Activated CD4-positive, alpha-beta T cell treated with anti-CD3 and anti-CD28 coated beads for 36 hours (primary cell): Measurements from ENCODE around the gene ESYT2. TPM values are rescaled to one million over a fixed set of nuclear protein-coding genes. Genes with fewer than 3 reads are reported as not detected.

ENCODE experiments used
- ATAC-seq: fragments of 200-7000 bp; cut with Tn5 transposase; one replicate; pipeline ENCODE4 v1.10.0; 2021; ENCODE audit warnings: mild to moderate bottlenecking, moderate library complexity
- CTCF ChIA-PET: fragments of 350-600 bp; sonication (Branson Sonifier 250); formaldehyde crosslinking; loops from one replicate; lab custom pipeline; 2021; ENCODE audit warnings: antibody characterized with exemption; lab: Charles Lee
- POLR2A ChIA-PET: fragments of 350-600 bp; sonication (Branson Sonifier 250); formaldehyde crosslinking; loops from one replicate; lab custom pipeline; 2021; ENCODE audit warnings: antibody characterized with exemption, inconsistent platforms; lab: Charles Lee
- DNase-seq: peaks from one replicate; pipeline ENCODE4 v3.0.0-alpha.2; 2020
- H3K27ac Mint-ChIP-seq: one replicate; pipeline ENCODE4 v1.8.0; 2021; ENCODE audit warnings: mixed read lengths
- H3K27me3 Mint-ChIP-seq: one replicate; pipeline ENCODE4 v1.8.0; 2021; ENCODE audit warnings: mixed read lengths
- H3K36me3 Mint-ChIP-seq: one replicate; pipeline ENCODE4 v1.8.0; 2021; ENCODE audit warnings: low read depth, mixed read lengths
- H3K4me1 Mint-ChIP-seq: one replicate; pipeline ENCODE4 v1.8.0; 2021; ENCODE audit warnings: mixed read lengths
- H3K4me3 Mint-ChIP-seq: one replicate; pipeline ENCODE4 v1.8.0; 2021; ENCODE audit warnings: mild to moderate bottlenecking, moderate library complexity, mixed read lengths
- H3K9me3 Mint-ChIP-seq: one replicate; pipeline ENCODE4 v1.8.0; 2021; ENCODE audit warnings: low read depth, mixed read lengths
- intact Hi-C, 2 experiments: fragments of 100-400 bp; cut with DNase I in 1 of 2; cut with micrococcal nuclease in 1 of 2; formaldehyde crosslinking; loops; one replicate each; pipeline versions ENCODE4 v1.14.2 to v1.15.1; 2022 to 2024; cut with DNase I, micrococcal nuclease
- total RNA-seq, 2 experiments: library from RNA; stranded (reverse); gene quantifications; one replicate each; pipeline ENCODE4 v1.2.3, GENCODE V29; 2021

Gene ESYT2
- total RNA-seq, 2 experiments from 2014 or later, result 68.5 to 73.7 TPM

DNA sequence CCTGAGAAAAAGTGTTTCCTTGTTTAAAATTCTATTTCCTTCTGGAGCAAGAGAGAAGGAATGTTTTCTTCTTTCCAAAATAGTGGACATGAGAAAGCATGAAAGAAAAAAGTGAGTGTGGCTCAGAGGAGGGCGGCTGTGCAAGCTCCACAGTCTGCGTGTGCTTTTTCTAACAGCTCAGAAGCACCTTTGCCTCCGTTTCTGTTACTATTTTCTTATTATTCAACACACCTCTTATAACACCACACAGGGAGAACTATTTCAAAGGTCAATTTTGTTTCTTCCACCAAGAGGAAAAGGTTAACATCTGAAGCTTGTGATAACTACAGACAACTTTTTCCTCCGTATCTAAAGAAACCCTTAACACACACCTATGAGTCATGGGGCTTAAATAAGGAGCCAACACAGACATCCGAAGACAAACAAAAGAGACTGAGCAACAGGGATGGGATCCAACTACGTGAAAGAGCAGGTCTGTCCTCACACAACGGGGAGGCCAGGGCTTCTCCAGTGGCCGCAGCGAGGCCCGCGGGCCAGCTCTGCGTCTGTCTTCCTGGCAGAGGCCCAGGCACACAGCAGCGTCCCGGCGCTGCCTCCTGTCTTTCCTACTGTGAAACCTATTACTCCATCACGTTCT, 88.5 kb downstream of the ESYT2 start:
- CTCF ChIA-PET, result interaction anchor here (1.2 kb wide), 1 partner anchor 10 kb away, joined by 3 read pairs; no protein-coding TSS in a partner anchor
- H3K27me3 Mint-ChIP-seq, result no peaks in the 10 kb centered on the region
- H3K36me3 Mint-ChIP-seq, result peaks cover 46% of the 10 kb centered on the region
- no peaks in the 10 kb centered on the region for H3K9me3 Mint-ChIP-seq
- H3K27ac Mint-ChIP-seq, result peak overlapping the region; percentile 83
- H3K4me1 Mint-ChIP-seq, result peaks cover 10% of the 10 kb centered on the region
- H3K4me3 Mint-ChIP-seq, result no peak overlapping the region
- intact Hi-C loops, result no loop called here
- ATAC-seq, result peak; percentile 68
- DNase-seq, result no peak
- POLR2A ChIA-PET, result no interaction called here

DNA sequence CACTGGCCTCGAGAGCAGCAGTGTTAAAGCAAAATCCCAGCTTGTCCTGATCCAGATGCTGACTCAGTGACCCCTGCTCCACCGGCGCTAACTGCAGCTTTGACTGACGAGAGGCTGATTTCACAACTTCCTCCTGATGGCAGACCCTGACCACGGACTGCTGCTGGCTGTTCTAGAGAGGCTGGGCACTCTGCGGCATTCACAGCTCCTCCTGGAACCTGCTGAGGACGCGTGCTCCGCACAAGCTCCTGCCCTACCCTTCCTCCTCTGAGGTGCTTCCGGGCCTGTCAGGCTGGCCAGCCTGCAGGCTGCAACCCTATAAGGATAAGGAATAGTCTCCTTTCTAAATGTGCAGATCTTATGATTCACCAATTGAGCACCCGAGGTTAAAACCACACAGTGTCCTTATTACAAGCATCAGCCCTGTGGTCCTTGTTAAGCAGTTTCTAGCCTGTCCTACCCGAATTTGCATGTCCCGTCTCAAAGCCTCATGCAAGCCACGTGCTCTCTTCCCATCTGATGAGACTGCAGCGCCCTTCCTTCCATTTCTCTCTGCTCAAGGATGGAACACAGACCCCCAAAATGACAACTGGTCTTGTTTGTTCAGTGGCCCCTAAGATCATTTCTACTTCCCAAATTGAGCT, 89.2 kb downstream of the ESYT2 start:
- DNase-seq, result no peak
- no peaks in the 10 kb centered on the region for H3K9me3 Mint-ChIP-seq
- H3K27me3 Mint-ChIP-seq, result no peaks in the 10 kb centered on the region
- ChIA-PET CTCF (interaction anchor here (1.6 kb wide), 1 partner anchor 15 kb away, joined by 3 read pairs; no protein-coding TSS in a partner anchor), POLR2A (no interaction called here)
- H3K36me3 Mint-ChIP-seq, result peaks cover 46% of the 10 kb centered on the region
- no peak for ATAC-seq
- peak overlapping the region; percentile 83 for H3K27ac Mint-ChIP-seq
- no peak overlapping the region for H3K4me3 Mint-ChIP-seq
- intact Hi-C loops, result no loop called here
- H3K4me1 Mint-ChIP-seq, result peaks cover 10% of the 10 kb centered on the region

DNA sequence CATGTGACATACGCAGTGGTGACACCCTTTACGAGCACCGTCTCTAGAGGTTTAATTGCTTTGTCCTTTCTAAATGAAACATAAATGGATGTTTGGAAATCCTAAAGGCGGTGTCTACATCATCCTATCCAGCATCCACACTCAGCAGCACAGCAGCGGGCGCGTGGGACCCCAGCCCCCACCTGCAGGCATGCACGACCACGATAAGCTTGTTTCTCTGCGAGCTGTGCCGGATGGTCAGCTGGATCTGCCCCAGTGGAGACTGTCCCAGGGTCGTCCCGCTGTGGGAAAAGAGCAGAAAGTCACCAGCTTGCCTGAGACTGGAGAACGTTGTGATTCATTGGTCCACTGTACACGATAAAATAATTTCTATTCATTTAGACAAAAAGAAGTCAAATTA, 90.5 kb downstream of the ESYT2 start:
- Mint-ChIP-seq H3K36me3 (peaks cover 52% of the 10 kb centered on the region), H3K4me3 (no peak overlapping the region), H3K27me3 (no peaks in the 10 kb centered on the region), H3K4me1 (peaks cover 10% of the 10 kb centered on the region), H3K27ac (no peak overlapping the region), H3K9me3 (no peaks in the 10 kb centered on the region)
- no peak for DNase-seq
- POLR2A ChIA-PET, result no interaction called here
- no peak for ATAC-seq
- intact Hi-C loops, result no loop called here
- CTCF ChIA-PET, result interaction anchor here (1.6 kb wide), 1 partner anchor 16 kb away, joined by 3 read pairs; no protein-coding TSS in a partner anchor

DNA sequence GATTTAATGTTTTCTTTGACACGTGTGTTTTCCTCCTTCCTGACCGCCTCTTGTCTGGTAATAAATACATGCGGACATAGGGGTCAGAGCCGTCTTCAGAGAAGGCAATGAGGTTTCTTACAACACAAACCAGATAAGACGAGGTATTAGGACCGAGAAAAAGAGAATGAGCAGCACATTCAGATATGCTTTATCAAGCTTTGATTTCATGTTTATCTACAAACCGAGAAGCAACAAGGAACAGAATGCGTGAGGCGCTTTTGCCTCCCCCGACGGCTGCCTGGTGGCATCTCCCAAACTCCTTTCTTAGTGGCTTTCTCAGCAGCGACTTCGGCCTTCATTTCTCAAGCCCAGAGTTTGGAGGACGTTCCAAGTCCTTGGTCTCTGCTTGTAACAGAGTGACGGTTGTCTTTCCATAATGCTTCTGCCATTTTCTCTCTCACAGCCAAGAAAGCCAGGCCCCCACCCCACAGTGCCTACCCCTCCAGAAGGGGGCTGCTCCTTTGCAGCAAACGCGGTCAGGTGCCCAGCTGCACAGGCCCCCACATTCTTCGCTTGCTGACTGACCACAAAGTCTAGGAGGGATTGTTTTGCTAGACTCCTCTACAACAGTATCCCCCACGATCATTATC, 92.1 kb downstream of the ESYT2 start:
- no peak for ATAC-seq
- Mint-ChIP-seq H3K36me3 (peaks cover 49% of the 10 kb centered on the region), H3K27ac (peak overlapping the region; percentile 19), H3K9me3 (no peaks in the 10 kb centered on the region), H3K4me1 (peaks cover 10% of the 10 kb centered on the region), H3K4me3 (no peak overlapping the region), H3K27me3 (no peaks in the 10 kb centered on the region)
- no peak for DNase-seq
- intact Hi-C loops, result no loop called here
- ChIA-PET POLR2A (no interaction called here), CTCF (interaction anchor here (1.3 kb wide), 1 partner anchor 51 kb away, joined by 3 read pairs; no protein-coding TSS in a partner anchor)

DNA sequence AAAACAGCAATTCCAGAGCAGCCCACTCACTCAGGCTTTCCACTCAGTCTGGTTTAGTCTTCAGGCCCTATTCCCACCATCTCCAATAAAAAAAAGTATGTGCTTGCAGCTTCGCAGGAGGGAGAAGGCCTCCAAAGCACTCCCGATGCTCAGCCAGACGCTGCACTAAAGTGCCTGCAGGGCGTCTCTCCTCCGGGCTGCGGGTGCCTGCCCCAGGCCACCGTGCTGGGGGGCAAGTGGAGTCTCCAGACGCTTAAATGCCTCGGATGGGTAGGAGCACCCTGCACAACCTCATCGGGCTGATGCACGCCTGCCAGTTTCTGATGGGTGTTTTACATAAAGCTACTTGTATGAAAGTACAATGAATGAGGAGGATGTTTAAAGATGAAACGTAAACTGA, 93.4 kb downstream of the ESYT2 start:
- ChIA-PET POLR2A (no interaction called here), CTCF (no interaction called here)
- Mint-ChIP-seq H3K27me3 (no peaks in the 10 kb centered on the region), H3K4me3 (no peak overlapping the region), H3K36me3 (peaks cover 42% of the 10 kb centered on the region), H3K4me1 (peaks cover 8% of the 10 kb centered on the region), H3K27ac (no peak overlapping the region), H3K9me3 (no peaks in the 10 kb centered on the region)
- intact Hi-C loops, result no loop called here
- DNase-seq (no peak), ATAC-seq (no peak)

DNA sequence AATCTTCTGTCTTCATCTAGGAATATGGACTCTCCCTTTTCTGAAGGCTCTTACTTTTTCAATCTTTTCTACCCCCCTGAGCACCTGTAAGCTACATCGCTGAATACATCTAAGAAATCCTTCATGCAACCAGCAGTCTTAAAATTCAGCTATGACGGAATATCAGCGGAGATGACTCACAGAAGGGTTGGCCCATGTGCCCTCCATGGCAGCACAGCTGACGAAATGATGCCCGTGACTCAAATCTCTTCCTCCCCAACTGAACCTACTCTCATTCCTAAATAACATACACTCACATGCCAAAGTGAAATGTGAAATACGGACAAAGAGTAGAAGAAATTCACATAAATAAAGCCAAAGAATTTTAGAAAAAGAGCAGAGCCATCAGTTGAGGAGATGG, 94.4 kb downstream of the ESYT2 start:
- H3K9me3 Mint-ChIP-seq, result no peaks in the 10 kb centered on the region
- no peak for ATAC-seq
- no peak overlapping the region for H3K27ac Mint-ChIP-seq
- DNase-seq, result no peak
- ChIA-PET CTCF (interaction anchor here (1.7 kb wide), 1 partner anchor 13 kb away, joined by 7 read pairs; no protein-coding TSS in a partner anchor), POLR2A (interaction anchor here (0.7 kb wide), 1 partner anchor 187 kb away, joined by 3 read pairs; no protein-coding TSS in a partner anchor)
- no peaks in the 10 kb centered on the region for H3K27me3 Mint-ChIP-seq
- H3K4me3 Mint-ChIP-seq, result no peak overlapping the region
- peaks cover 9% of the 10 kb centered on the region for H3K4me1 Mint-ChIP-seq
- H3K36me3 Mint-ChIP-seq, result peaks cover 37% of the 10 kb centered on the region
- intact Hi-C loops, result no loop called here

DNA sequence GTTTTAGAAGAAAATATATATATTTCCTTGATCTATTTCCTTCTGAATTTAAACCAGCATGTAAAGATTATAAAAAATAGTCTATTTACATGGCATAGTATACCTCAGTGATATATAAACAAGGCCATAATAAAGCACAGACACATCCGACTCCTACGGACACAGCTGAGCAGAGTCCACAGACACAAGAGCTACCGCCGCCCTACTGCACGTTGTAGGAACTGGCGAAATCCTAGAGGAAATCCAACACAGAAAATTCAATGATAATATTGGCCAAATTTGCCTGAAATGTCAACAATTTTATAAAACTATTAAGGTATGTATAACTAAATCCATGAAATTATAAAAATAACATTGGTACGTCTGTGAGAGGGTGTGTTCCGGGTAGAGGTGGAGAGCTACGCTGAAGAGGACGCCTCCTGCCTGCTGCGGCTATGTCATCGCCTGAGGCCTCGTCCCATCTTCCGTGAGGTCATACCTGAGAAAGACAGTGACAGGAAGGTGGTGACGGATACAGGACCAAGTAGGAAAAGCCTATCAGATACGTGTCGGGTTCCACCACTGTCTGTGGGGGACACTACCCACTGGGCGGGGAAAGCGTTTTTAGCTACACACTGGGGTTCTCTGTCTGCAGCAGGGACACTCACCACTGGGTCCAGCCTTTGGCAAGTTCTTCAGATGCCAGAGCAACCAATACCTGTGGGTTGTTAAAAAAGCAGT, 95.4 kb downstream of the ESYT2 start:
- H3K4me3 Mint-ChIP-seq, result no peak overlapping the region
- H3K27me3 Mint-ChIP-seq, result no peaks in the 10 kb centered on the region
- ChIA-PET POLR2A (no interaction called here), CTCF (interaction anchor here (0.6 to 1.7 kb wide), 5 partner anchors 12 to 547 kb away, joined by 3 to 7 read pairs (median 3); no protein-coding TSS in a partner anchor)
- DNase-seq, result no peak
- peaks cover 38% of the 10 kb centered on the region for H3K36me3 Mint-ChIP-seq
- ATAC-seq, result no peak
- H3K9me3 Mint-ChIP-seq, result no peaks in the 10 kb centered on the region
- intact Hi-C loops, result no loop called here
- H3K4me1 Mint-ChIP-seq, result peaks cover 11% of the 10 kb centered on the region
- H3K27ac Mint-ChIP-seq, result no peak overlapping the region

DNA sequence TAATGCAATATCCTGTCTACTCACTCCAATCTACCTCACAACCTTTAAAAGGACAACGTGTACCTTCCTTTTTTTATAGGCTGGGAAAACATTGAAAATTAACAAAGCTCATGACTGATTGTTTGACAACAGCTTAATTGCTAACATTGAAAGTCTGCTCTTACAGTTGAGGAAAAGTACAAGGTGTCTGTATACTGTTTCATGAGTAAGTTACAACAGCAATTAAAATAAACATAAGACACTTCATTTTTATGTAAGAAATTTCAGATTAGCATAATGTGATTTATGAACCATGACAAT, 96.1 kb downstream of the ESYT2 start:
- Mint-ChIP-seq H3K36me3 (peaks cover 33% of the 10 kb centered on the region), H3K27ac (no peak overlapping the region), H3K4me3 (no peak overlapping the region), H3K27me3 (no peaks in the 10 kb centered on the region), H3K9me3 (no peaks in the 10 kb centered on the region), H3K4me1 (peaks cover 11% of the 10 kb centered on the region)
- ATAC-seq (no peak), DNase-seq (no peak)
- ChIA-PET CTCF (interaction anchor here (0.6 to 1.7 kb wide), 5 partner anchors 11 to 547 kb away, joined by 3 to 7 read pairs (median 3); no protein-coding TSS in a partner anchor), POLR2A (no interaction called here)
- intact Hi-C loops, result no loop called here

DNA sequence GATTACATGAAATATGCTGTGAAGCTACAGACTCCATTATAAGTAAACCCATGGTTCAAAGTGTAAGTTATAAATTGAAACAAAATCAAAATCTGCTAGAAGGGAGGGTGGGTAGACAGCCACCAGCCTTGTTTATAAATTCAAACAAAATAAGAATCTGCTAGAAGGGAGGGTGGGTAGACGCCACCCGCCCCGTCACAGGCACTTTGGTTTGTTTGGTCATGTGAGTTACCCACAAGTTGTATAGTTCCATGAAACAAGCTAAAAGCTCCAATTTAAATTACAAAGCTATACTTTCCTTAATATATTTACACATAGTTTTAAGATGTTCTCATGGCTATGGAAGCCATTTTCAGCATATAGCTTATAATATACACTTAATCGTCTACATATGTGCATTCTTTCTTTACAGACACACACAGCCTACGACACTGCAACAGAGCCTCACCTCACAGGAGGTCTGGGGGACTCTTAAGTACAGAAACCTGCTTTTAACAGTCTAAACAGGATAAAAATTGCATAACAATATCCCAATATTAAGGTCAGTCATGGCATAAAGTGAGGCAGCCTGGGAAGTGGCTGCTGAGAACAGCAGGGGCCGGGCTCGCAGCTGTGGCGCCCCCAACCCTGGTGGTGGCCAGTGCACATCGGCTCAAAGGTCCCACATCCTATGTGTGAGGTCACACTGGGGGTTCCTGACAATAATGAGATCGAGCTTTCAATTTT, 96.7 kb downstream of the ESYT2 start:
- H3K4me3 Mint-ChIP-seq, result no peak overlapping the region
- no peak for DNase-seq
- ChIA-PET POLR2A (interaction anchor here (0.5 kb wide), 1 partner anchor 55 kb away, joined by 4 read pairs; no protein-coding TSS in a partner anchor), CTCF (interaction anchor here (1.3 to 1.7 kb wide), 3 partner anchors 10 to 27 kb away, joined by 3 to 7 read pairs (median 3); no protein-coding TSS in a partner anchor)
- H3K36me3 Mint-ChIP-seq, result peaks cover 31% of the 10 kb centered on the region
- no peaks in the 10 kb centered on the region for H3K9me3 Mint-ChIP-seq
- peaks cover 13% of the 10 kb centered on the region for H3K4me1 Mint-ChIP-seq
- no peaks in the 10 kb centered on the region for H3K27me3 Mint-ChIP-seq
- no peak overlapping the region for H3K27ac Mint-ChIP-seq
- intact Hi-C loops, result no loop called here
- ATAC-seq, result no peak

DNA sequence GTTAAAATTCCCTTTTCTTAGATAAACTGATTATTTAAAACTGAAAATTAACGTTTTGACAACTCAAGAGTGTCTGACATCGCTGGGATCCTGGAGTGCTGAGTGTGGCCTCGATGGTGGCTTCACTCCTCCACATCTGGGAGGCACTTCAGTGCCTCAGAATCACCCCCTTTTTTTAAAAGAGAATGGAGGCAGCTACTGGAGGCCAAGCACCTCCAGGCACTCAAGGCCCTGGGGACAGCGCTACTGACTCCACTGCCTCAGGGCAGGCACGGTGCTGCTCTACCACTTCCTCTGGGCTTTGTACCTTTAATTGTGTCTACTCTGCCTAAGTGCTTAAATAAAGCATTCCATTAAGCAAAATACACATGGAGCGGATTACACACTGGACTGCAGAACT, 97.5 kb downstream of the ESYT2 start:
- H3K27me3 Mint-ChIP-seq, result no peaks in the 10 kb centered on the region
- no peaks in the 10 kb centered on the region for H3K9me3 Mint-ChIP-seq
- no peak for ATAC-seq
- H3K27ac Mint-ChIP-seq, result peak overlapping the region; percentile 37
- H3K4me1 Mint-ChIP-seq, result peaks cover 13% of the 10 kb centered on the region
- no peak overlapping the region for H3K4me3 Mint-ChIP-seq
- H3K36me3 Mint-ChIP-seq, result peaks cover 26% of the 10 kb centered on the region
- ChIA-PET POLR2A (no interaction called here), CTCF (interaction anchor here (0.7 kb wide), 1 partner anchor 18 kb away, joined by 3 read pairs; no protein-coding TSS in a partner anchor)
- intact Hi-C loops, result no loop called here
- no peak for DNase-seq
